H1 (cell line): ENCODE data around the gene SP9. TPM values are rescaled to one million over a fixed set of nuclear protein-coding genes. Genes with fewer than 3 reads are reported as not detected.

Experiments
- CTCF ChIA-PET: fragments of 300-600 bp; sonication (Branson Sonifier 250); formaldehyde crosslinking; loops from one replicate; lab custom pipeline; 2021; ENCODE audit not compliant: partially characterized antibody; lab: Charles Lee
- POLR2A ChIA-PET: fragments of 300-600 bp; sonication (Branson Sonifier 250); formaldehyde crosslinking; loops from one replicate; lab custom pipeline; 2021; ENCODE audit warnings: inconsistent platforms; ENCODE audit not compliant: partially characterized antibody; lab: Charles Lee
- DNase-seq, 2 experiments: peaks; one replicate each; pipeline versions ENCODE4 v3.0.0 to v3.0.0-alpha.2; 2010 to 2022; ENCODE audit warnings: low spot score in 2 of 2, low read depth in 1 of 2, mixed read lengths in 1 of 2
- FAIRE-seq: peaks from 2 replicates; lab custom pipeline; 2011; peaks lifted over from hg19 to GRCh38; lab: Jason Lieb, UNC
- H2AFZ ChIP-seq: 2 replicates; pipeline ENCODE4 v1.8.1; 2012; ENCODE audit warnings: low read length, inconsistent platforms
- H2AK5ac ChIP-seq: 2 replicates; pipeline ENCODE4 v1.6.1; 2013; ENCODE audit warnings: low read depth, low read length
- H2BK120ac ChIP-seq: replicated peaks from 2 replicates; pipeline ENCODE3; 2013; ENCODE audit warnings: low read depth, low read length, inconsistent platforms
- H2BK12ac ChIP-seq: 2 replicates; pipeline ENCODE4 v1.6.1; 2013; ENCODE audit warnings: low read depth, low read length
- H2BK15ac ChIP-seq: 2 replicates; pipeline ENCODE4 v1.6.1; 2013; ENCODE audit warnings: low read length
- H2BK20ac ChIP-seq: 2 replicates; pipeline ENCODE4 v1.6.1; 2013; ENCODE audit warnings: low read length
- H2BK5ac ChIP-seq: 2 replicates; pipeline ENCODE4 v1.6.1; 2013; ENCODE audit warnings: low read depth, low read length
- H3K14ac ChIP-seq: 2 replicates; pipeline ENCODE4 v1.6.1; 2013; ENCODE audit warnings: inconsistent platforms; ENCODE audit not compliant: insufficient read length
- H3K18ac ChIP-seq: 2 replicates; pipeline ENCODE4 v1.6.1; 2013; ENCODE audit warnings: low read length; ENCODE audit errors: extremely low read depth
- H3K23ac ChIP-seq: 2 replicates; pipeline ENCODE4 v1.6.1; 2013; ENCODE audit warnings: inconsistent platforms; ENCODE audit not compliant: insufficient read length
- H3K23me2 ChIP-seq: 2 replicates; pipeline ENCODE4 v1.6.1; 2013; ENCODE audit warnings: low read depth, low read length
- H3K27ac ChIP-seq: 2 replicates; pipeline ENCODE4 v1.6.1; 2011; ENCODE audit warnings: low read depth, low read length, inconsistent platforms
- H3K27me3 ChIP-seq, 4 experiments: replicated peaks in 1 of 4; 1 replicate in 1 of 4; 2 replicates in 3 of 4; pipeline versions ENCODE4 v1.6.1 to v1.8.1; 2011 to 2013; ENCODE audit warnings: low read length in 3 of 4, mild to moderate bottlenecking in 3 of 4, inconsistent platforms in 2 of 4, mixed read lengths in 2 of 4, moderate library complexity in 1 of 4; ENCODE audit not compliant: control insufficient read depth in 3 of 4, insufficient read depth in 3 of 4; ENCODE audit errors: extremely low read depth in 1 of 4
- H3K36me3 ChIP-seq, 4 experiments: 2 replicates each; pipeline versions ENCODE4 v1.6.1 to v1.8.1; 2011 to 2013; ENCODE audit warnings: mild to moderate bottlenecking in 4 of 4, low read length in 3 of 4, moderate library complexity in 2 of 4, control low read depth in 1 of 4, inconsistent platforms in 1 of 4; ENCODE audit not compliant: insufficient read depth in 4 of 4, control insufficient read depth in 2 of 4
- H3K4ac ChIP-seq: replicated peaks from 2 replicates; pipeline ENCODE3; 2013; ENCODE audit warnings: low read length, low read depth, mixed read lengths, inconsistent platforms; ENCODE audit not compliant: insufficient read length
- H3K4me1 ChIP-seq, 4 experiments: replicated peaks in 1 of 4; 1 replicate in 1 of 4; 2 replicates in 3 of 4; pipeline versions ENCODE4 v1.6.1 to v1.8.1; 2011 to 2013; ENCODE audit warnings: low read length in 3 of 4, inconsistent platforms in 2 of 4, mixed read lengths in 1 of 4; ENCODE audit not compliant: insufficient read depth in 4 of 4, control insufficient read depth in 3 of 4
- H3K4me2 ChIP-seq, 2 experiments: 2 replicates each; pipeline versions ENCODE4 v1.6.1 to v1.8.1; 2011 to 2013; ENCODE audit warnings: low read depth in 2 of 2, low read length in 2 of 2, control low read depth in 1 of 2, inconsistent platforms in 1 of 2, mild to moderate bottlenecking in 1 of 2; ENCODE audit not compliant: insufficient read depth in 1 of 2
- H3K4me3 ChIP-seq, 4 experiments: fragments of 200-600, 300-600 bp in 1 of 4; sonication (generic), shearing (Covaris generic), sonication (Bioruptor Twin) in 1 of 4; 2 replicates each; pipeline versions ENCODE4 v1.5.1 to v1.8.1; 2011 to 2016; ENCODE audit warnings: low read length in 4 of 4, low read depth in 3 of 4, control low read depth in 2 of 4, inconsistent platforms in 2 of 4, mild to moderate bottlenecking in 2 of 4, mixed read lengths in 1 of 4, moderate library complexity in 1 of 4; ENCODE audit not compliant: insufficient read depth in 2 of 4; ENCODE audit errors: extremely low read depth in 1 of 4
- H3K56ac ChIP-seq: replicated peaks from 2 replicates; pipeline ENCODE3; 2013; ENCODE audit warnings: low read depth, mild to moderate bottlenecking, mixed read lengths, low read length, inconsistent platforms; ENCODE audit not compliant: insufficient read length
- H3K79me1 ChIP-seq: 2 replicates; pipeline ENCODE4 v1.6.1; 2013; ENCODE audit warnings: low read depth, low read length, control low read depth
- H3K79me2 ChIP-seq, 2 experiments: 2 replicates each; pipeline versions ENCODE4 v1.6.1 to v1.8.1; 2012 to 2013; ENCODE audit warnings: low read length in 2 of 2, mild to moderate bottlenecking in 2 of 2, inconsistent platforms in 1 of 2; ENCODE audit not compliant: insufficient read depth in 2 of 2, control insufficient read depth in 1 of 2
- H3K9ac ChIP-seq, 4 experiments: replicated peaks in 1 of 4; 1 replicate in 1 of 4; 2 replicates in 3 of 4; pipeline versions ENCODE4 v1.6.1 to v1.8.1; 2011 to 2013; ENCODE audit warnings: low read depth in 3 of 4, low read length in 3 of 4, control low read depth in 2 of 4, mild to moderate bottlenecking in 2 of 4, moderate library complexity in 2 of 4, inconsistent platforms in 1 of 4; ENCODE audit errors: extremely low read depth in 1 of 4
- H3K9me3 ChIP-seq, 2 experiments: 2 replicates each; pipeline versions ENCODE4 v1.6.1 to v1.8.1; 2012 to 2013; ENCODE audit warnings: mild to moderate bottlenecking in 2 of 2, moderate library complexity in 2 of 2, control low read depth in 1 of 2, inconsistent platforms in 1 of 2, low read depth in 1 of 2, low read length in 1 of 2, mixed read lengths in 1 of 2; ENCODE audit not compliant: insufficient read depth in 2 of 2
- H4K20me1 ChIP-seq, 2 experiments: replicated peaks in 1 of 2; 2 replicates each; pipeline versions ENCODE3 to v1.8.1; 2011 to 2013; ENCODE audit warnings: inconsistent platforms in 2 of 2, low read length in 2 of 2, mild to moderate bottlenecking in 1 of 2; ENCODE audit not compliant: insufficient read depth in 2 of 2, control insufficient read depth in 1 of 2
- H4K5ac ChIP-seq: 2 replicates; pipeline ENCODE4 v1.6.1; 2013; ENCODE audit warnings: low read length, low read depth, mixed read lengths, inconsistent platforms; ENCODE audit not compliant: insufficient read length
- H4K8ac ChIP-seq: 2 replicates; pipeline ENCODE4 v1.8.0; 2013; ENCODE audit warnings: mild to moderate bottlenecking, moderate library complexity, low read length, inconsistent platforms; ENCODE audit not compliant: insufficient read depth; ENCODE audit errors: extremely low read depth
- H4K91ac ChIP-seq: replicated peaks from 2 replicates; pipeline ENCODE3; 2013; ENCODE audit warnings: low read length, mixed read lengths, inconsistent platforms; ENCODE audit not compliant: insufficient read length
- TAF1 ChIP-seq: IDR thresholded peaks from 2 replicates; pipeline ENCODE4 v1.6.1; 2011; ENCODE audit warnings: mild to moderate bottlenecking, low read depth, low read length
- TCF12 ChIP-seq: IDR thresholded peaks from 2 replicates; pipeline ENCODE4 v1.6.1; 2011; ENCODE audit warnings: low read depth, mild to moderate bottlenecking, low read length
- TEAD4 ChIP-seq: IDR thresholded peaks from 2 replicates; pipeline ENCODE4 v1.6.1; 2012; ENCODE audit warnings: low read depth, low read length, inconsistent platforms, mixed read lengths
- WGBS, 2 experiments: shearing (Covaris generic) in 1 of 2; methylation state at CpG; one replicate each; pipeline versions ENCODE4 v1.1.6 to v1.1.7; 2013 to 2015; ENCODE audit warnings: low lambda C conversion rate in 2 of 2, mixed read lengths in 2 of 2, inconsistent platforms in 1 of 2, low coverage in 1 of 2, missing lambda C conversion rate in 1 of 2; ENCODE audit not compliant: insufficient replicate concordance in 2 of 2, insufficient coverage in 1 of 2, insufficient read length in 1 of 2; ENCODE audit errors: extremely low coverage in 1 of 2, missing lambda C conversion rate in 1 of 2; 5-methylcytosine and 5-hydroxymethylcytosine counted together
- polyA plus RNA-seq, 7 experiments: library from polyadenylated mRNA; depleted of rRNA in 3 of 7; stranded (reverse) in 5 of 7; unstranded in 2 of 7; fragments of >200 nt in 5 of 7; fragments of 200-250 nt in 2 of 7; gene quantifications; 1 replicate in 5 of 7; 2 replicates in 1 of 7; 4 replicates in 1 of 7; pipeline versions ENCODE4 v1.2.1 to v1.2.3, GENCODE V29; 2011 to 2013; ENCODE audit warnings: missing spikeins in 2 of 7, mixed read lengths in 2 of 7
- total RNA-seq: library from RNA; stranded (reverse); fragmentation: NEBNext Ultra II Directional; extraction: Animal tissue kit (Norgen Biotek cat#: 25700); gene quantifications from 2 replicates; pipeline ENCODE4 v1.2.1, GENCODE V29; 2021

SP9 gene
- total and polyA plus RNA-seq, 2 of the 8 experiments (the other 6 are each of a cell fraction or from before 2014, with no cell fraction given), result 0.03 to 0.11 TPM

DNA sequence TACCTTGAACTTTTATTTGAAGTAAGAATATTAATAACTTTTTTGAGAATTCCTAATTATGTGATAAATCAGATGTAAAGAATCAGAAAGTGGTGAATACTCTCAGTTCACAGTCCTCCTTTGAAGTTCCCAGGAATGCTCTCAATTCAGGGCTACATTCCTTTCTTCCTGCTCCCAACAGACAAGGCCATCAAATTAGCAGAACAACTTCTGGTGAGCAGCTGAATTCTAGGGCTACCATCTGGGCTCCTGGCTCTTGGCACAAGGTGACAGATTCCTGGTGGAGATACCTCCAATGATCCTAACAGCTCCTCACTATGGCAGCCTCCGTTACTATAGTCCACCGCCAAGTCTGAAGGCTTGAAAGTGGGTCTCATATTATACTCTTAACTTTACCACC lies 48.6 kb upstream of the SP9 start:
- Histone ChIP-seq H3K27ac (no peak overlapping the region), H3K9me3 (no peaks in the 10 kb centered on the region), H3K23ac (no peak overlapping the region), H2BK120ac (no peak overlapping the region), H3K14ac (no peak overlapping the region), H4K20me1 (no peaks in the 10 kb centered on the region), H2BK5ac (no peak overlapping the region), H3K4me1 (peaks cover 0 to 3% (median 0%) of the 10 kb centered on the region in 4 experiments; a peak in 1 of 7 replicates), H3K27me3 (no peaks in the 10 kb centered on the region), H3K4me2 (no peak overlapping the region), H4K8ac (no peak overlapping the region), H3K9ac (no peak overlapping the region), H2AK5ac (no peak overlapping the region), H3K4me3 (no peak overlapping the region), H4K91ac (no peak overlapping the region), H3K23me2 (no peaks in the 10 kb centered on the region), H2BK15ac (no peak overlapping the region), H3K56ac (no peak overlapping the region), H3K36me3 (no peaks in the 10 kb centered on the region), H3K4ac (no peak overlapping the region), H3K79me2 (no peaks in the 10 kb centered on the region), H3K18ac (no peak overlapping the region), H2BK12ac (no peak overlapping the region), H2BK20ac (no peak overlapping the region), H3K79me1 (no peaks in the 10 kb centered on the region), H4K5ac (no peak overlapping the region), H2AFZ (no peak overlapping the region)
- TF ChIP-seq TAF1 (no peak), TEAD4 (peak; percentile 88), TCF12 (no peak)
- DNase-seq, result no peak
- WGBS, 2 experiments, result 82% methylated on average over 2 of the region's 2 CpGs; no CpG with 5 or more reads in 1 of the 2 experiments
- POLR2A ChIA-PET, result no interaction called here
- FAIRE-seq, result peak; percentile 39
- CTCF ChIA-PET, result interaction anchor here (1.6 to 2.3 kb wide), 3 partner anchors 14 to 55 kb away, joined by 3 to 9 read pairs (median 4); no protein-coding TSS in a partner anchor
